ENCODE measurements around the gene ATXN8OS. TPM values are rescaled to one million over a fixed set of nuclear protein-coding genes. Genes with fewer than 3 reads are reported as not detected.

Gene ATXN8OS
- not detected for total RNA-seq

DNA sequence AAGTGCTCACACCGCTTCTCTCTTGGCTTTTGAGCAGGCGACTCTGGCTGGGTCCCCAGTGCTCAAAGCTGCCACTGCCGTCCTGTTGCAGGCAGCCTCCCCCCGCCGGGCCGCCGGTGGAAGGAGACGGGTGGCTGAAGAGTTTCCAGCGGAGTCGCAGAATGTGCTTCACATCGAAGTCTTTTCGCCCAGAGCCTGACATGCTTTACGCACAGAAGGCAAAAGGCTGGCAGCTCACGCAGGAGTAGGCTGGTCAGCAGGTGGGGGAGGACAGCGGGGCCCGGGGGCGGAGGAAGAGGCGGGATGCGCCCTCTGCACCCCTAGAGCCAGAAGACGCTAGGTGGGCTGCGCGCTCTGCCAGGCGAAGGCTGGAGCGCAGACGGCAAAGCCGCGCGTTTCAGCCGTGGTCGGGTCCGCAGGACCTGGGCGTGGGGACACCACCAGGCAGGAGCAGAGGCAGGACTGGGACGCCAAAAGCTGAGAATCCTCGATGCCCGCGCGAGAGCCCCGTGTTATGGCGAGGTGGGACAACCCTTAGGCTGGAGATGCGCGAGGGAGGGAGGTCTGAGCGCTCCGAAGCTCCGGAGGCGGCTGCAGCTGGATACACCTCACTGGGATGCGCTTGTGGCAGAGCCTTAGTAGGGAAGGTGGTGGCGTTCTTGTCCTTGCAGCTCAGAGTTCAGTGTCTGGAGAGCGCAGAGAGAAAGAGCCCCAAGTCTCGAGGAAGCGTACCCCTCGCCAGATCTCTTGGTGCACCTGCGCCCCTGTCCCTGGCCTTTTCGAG lies at the start of gene ATXN8OS:
Gene ATXN8OS, plus strand, starts transcription at position 329 of the 784 bp plus-strand sequence.
- Histone ChIP-seq H3K4me3 (no peak within 1 kb of the TSS), H3K27ac (no peak within 1 kb of the TSS), H3K9me3 (no peaks in the 10 kb centered on the region), H3K27me3 (replicated peaks; ENCODE audit: insufficient read depth) (no peaks in the 10 kb centered on the region), H3K36me3 (no peaks in the 10 kb centered on the region), H3K4me1 (replicated peaks) (no peaks in the 10 kb centered on the region)
- no peak for DNase-seq (ENCODE audit: low spot score)
- WGBS, result 6% methylated on average over 40 of the region's 53 CpGs
- intact Hi-C loops (cut with DNase I), result no loop called here
- TF ChIP-seq, protein P1, sequence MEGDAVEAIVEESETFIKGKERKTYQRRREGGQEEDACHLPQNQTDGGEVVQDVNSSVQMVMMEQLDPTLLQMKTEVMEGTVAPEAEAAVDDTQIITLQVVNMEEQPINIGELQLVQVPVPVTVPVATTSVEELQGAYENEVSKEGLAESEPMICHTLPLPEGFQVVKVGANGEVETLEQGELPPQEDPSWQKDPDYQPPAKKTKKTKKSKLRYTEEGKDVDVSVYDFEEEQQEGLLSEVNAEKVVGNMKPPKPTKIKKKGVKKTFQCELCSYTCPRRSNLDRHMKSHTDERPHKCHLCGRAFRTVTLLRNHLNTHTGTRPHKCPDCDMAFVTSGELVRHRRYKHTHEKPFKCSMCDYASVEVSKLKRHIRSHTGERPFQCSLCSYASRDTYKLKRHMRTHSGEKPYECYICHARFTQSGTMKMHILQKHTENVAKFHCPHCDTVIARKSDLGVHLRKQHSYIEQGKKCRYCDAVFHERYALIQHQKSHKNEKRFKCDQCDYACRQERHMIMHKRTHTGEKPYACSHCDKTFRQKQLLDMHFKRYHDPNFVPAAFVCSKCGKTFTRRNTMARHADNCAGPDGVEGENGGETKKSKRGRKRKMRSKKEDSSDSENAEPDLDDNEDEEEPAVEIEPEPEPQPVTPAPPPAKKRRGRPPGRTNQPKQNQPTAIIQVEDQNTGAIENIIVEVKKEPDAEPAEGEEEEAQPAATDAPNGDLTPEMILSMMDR (IDR thresholded peaks at IDR 0.05), result no peak
- TF ChIP-seq POLR2AphosphoS5 (IDR thresholded peaks at IDR 0.05) (no peak), POLR2A (IDR thresholded peaks at IDR 0.05) (no peak)

DNA sequence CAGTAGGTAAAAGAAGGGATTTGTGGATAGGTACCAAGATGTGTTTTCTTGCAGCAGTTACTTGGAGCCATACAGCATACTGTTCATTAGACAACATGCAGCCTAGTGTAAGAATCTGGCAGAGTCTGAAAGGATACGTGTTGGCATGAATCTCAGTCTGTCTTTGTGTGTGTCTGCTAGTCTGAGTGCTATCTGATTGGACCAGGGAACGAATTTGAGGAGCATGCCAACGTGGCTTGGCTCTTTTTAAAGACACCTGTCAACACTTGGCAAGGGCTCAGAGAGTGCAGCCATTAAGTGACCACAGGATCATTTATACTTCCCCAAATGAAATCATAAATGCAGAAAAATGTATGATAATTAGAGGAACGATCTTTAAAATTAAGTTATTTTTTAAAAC lies 27.6 kb upstream of the ATXN8OS start:
- peak; percentile 67 for DNase-seq (ENCODE audit: low spot score)

DNA sequence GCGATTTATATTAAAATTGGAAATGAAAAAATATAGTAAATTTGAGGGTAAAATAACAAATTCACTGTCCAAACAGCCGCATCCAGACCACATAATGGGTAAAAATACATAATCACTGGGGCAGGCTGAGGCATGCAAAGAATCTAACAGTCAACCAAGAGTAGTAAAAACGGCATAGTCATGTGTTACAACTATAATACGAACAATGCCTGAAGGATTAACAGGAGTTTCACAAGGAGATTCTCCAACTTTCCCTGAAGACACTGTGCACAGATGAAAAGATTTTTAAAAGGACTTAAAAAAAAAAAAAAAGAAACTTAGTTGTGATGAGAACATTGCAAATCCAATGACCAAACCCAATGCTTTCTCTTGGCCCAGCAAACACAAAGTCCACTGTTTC lies 20.4 kb upstream of the ATXN8OS start:
- no peak for DNase-seq (ENCODE audit: low spot score)
- WGBS, result 41% methylated on average over 4 of the region's 4 CpGs

More for the DNA sequence above, 27.6 kb upstream of the ATXN8OS start:
- TF ChIP-seq POLR2A (IDR thresholded peaks at IDR 0.05) (no peak), POLR2AphosphoS5 (IDR thresholded peaks at IDR 0.05) (peak; percentile 56)
- no peak overlapping the region for H3K27ac ChIP-seq
- H3K27me3 ChIP-seq (replicated peaks; ENCODE audit: insufficient read depth), result no peaks in the 10 kb centered on the region
- intact Hi-C loops (cut with DNase I), result no loop called here
- H3K36me3 ChIP-seq, result no peaks in the 10 kb centered on the region
- WGBS, result 15% methylated on average over 4 of the region's 4 CpGs
- no peaks in the 10 kb centered on the region for H3K4me1 ChIP-seq (replicated peaks)
- no peaks in the 10 kb centered on the region for H3K9me3 ChIP-seq
- no peak overlapping the region for H3K4me3 ChIP-seq

DNA sequence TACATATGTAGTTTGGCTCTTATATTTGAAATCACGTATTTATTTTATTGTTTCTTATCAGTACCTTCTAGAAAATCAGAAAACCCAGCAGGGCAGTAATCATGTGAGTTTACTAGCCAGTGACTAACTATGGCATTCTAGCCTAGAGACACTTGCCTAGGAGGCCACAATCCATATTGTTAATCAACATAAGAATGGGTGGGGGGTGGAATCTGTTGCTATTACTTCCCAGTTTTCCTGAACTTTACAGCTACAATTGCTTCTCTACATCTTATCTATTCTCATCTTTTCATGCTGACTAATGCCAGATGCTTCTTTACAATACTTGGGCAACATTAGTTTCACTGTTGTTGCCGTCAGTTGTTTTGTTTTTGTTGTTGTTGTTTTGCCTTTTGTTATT lies 18.7 kb upstream of the ATXN8OS start:
- Histone ChIP-seq H3K27me3 (replicated peaks; ENCODE audit: insufficient read depth) (no peaks in the 10 kb centered on the region), H3K27ac (no peak overlapping the region), H3K4me3 (no peak overlapping the region), H3K36me3 (no peaks in the 10 kb centered on the region), H3K9me3 (no peaks in the 10 kb centered on the region), H3K4me1 (replicated peaks) (no peaks in the 10 kb centered on the region)
- no peak for TF ChIP-seq POLR2A (IDR thresholded peaks at IDR 0.05)
- DNase-seq (ENCODE audit: low spot score), result no peak
- intact Hi-C loops (cut with DNase I), result no loop called here
- WGBS, result 60% methylated on average over 2 of the region's 2 CpGs

More for the DNA sequence above, 20.4 kb upstream of the ATXN8OS start:
- Histone ChIP-seq H3K27me3 (replicated peaks; ENCODE audit: insufficient read depth) (no peaks in the 10 kb centered on the region), H3K9me3 (no peaks in the 10 kb centered on the region), H3K4me1 (replicated peaks) (no peaks in the 10 kb centered on the region), H3K36me3 (no peaks in the 10 kb centered on the region), H3K27ac (no peak overlapping the region), H3K4me3 (no peak overlapping the region)
- TF ChIP-seq, protein P1 (IDR thresholded peaks at IDR 0.05), result no peak
- TF ChIP-seq POLR2AphosphoS5 (IDR thresholded peaks at IDR 0.05) (no peak), POLR2A (IDR thresholded peaks at IDR 0.05) (no peak)
- intact Hi-C loops (cut with DNase I), result no loop called here

DNA sequence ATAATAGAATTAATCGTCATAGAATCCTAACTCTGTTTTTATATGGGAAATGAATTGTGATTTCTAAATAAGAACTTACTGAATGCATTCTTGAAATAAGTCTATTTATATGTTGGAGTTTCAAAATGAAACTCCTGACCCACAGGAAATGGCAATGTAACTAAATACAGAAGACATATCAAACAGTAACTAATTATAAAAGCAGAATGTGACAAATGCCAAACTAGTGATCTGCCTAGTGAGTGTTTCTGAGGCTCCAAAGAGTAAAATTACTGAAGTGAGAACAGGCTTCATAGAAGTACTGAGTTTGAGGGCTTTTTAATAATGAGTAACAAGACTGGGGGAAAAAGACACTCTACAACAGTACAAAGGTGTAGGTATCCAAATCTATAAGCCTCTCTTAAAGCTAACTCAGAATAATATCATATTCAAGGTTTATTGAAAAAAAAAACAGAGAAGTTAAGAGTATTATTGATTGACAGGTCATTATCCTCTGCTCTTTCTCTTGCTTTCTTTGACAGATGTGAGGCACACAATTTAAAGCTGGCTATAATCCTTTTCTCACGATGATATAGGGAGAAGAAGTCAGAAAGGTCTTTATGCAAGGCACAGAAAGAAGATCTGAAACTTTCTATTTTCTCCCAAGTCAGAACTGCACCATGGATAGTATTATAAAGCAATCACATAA lies 17.4 kb upstream of the ATXN8OS start:
- WGBS, result 93% methylated on average over 2 of the region's 2 CpGs
- H3K4me1 ChIP-seq (replicated peaks), result no peaks in the 10 kb centered on the region
- no peak for TF ChIP-seq POLR2A (IDR thresholded peaks at IDR 0.05)
- TF ChIP-seq, protein P1 (IDR thresholded peaks at IDR 0.05), result no peak
- TF ChIP-seq POLR2AphosphoS5 (IDR thresholded peaks at IDR 0.05), result no peak
- no peaks in the 10 kb centered on the region for H3K36me3 ChIP-seq
- H3K27me3 ChIP-seq (replicated peaks; ENCODE audit: insufficient read depth), result no peaks in the 10 kb centered on the region
- no peak overlapping the region for H3K4me3 ChIP-seq
- DNase-seq (ENCODE audit: low spot score), result no peak
- H3K9me3 ChIP-seq, result no peaks in the 10 kb centered on the region
- H3K27ac ChIP-seq, result no peak overlapping the region
- intact Hi-C loops (cut with DNase I), result no loop called here
